ENCODE measurements around the gene AGAP1. TPM values are rescaled to one million over a fixed set of nuclear protein-coding genes. Genes with fewer than 3 reads are reported as not detected.

AGAP1 gene
- total RNA-seq, 1 donor from 2014 or later, result 43.9 TPM

DNA sequence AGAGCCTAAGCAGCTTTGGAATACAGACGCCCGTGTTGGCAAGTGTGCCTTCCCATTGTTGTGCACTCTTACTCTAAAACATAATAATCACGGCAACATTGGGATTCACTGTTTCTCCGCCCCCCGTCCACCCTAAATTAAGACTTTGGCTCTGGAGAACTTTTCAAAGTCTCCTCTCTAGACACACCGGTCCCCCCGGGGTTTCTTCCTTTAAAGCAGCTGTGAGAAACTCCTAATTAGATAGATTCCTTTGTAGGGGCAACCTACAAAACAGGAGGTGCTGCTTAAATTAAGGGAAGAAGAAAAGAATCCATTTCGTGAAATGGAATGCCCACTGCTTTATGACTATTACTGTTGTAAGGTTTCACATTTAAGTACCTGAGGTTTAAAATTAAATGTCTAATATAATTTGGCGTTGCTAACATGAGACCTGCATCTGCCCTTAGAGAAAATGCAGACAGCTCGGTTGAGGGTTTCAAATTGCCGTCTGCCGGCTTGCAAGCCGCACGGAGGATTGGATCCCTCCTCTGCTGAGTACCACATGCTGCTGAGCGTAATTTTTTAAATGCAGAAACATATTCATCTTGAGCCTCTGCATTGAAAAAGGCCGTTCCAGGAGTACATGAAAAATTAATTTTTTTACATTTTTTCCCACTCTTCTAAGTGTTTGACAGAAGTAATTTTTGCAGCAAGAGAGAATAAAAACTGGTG, 441.1 kb downstream of the AGAP1 start:
- Mint-ChIP-seq H3K4me1 (ENCODE audit: unreplicated experiment) (no peaks in the 10 kb centered on the region), H3K9me3 (ENCODE audit: unreplicated experiment) (no peaks in the 10 kb centered on the region), H3K4me3 (ENCODE audit: unreplicated experiment) (no peak overlapping the region), H3K27me3 (ENCODE audit: unreplicated experiment) (peaks cover 11% of the 10 kb centered on the region), H3K27ac (ENCODE audit: unreplicated experiment) (no peak overlapping the region), H3K36me3 (ENCODE audit: low read depth, unreplicated experiment) (peaks cover 28% of the 10 kb centered on the region)
- no peak for DNase-seq (ENCODE audit: low spot score)
- TF ChIP-seq, protein P1, sequence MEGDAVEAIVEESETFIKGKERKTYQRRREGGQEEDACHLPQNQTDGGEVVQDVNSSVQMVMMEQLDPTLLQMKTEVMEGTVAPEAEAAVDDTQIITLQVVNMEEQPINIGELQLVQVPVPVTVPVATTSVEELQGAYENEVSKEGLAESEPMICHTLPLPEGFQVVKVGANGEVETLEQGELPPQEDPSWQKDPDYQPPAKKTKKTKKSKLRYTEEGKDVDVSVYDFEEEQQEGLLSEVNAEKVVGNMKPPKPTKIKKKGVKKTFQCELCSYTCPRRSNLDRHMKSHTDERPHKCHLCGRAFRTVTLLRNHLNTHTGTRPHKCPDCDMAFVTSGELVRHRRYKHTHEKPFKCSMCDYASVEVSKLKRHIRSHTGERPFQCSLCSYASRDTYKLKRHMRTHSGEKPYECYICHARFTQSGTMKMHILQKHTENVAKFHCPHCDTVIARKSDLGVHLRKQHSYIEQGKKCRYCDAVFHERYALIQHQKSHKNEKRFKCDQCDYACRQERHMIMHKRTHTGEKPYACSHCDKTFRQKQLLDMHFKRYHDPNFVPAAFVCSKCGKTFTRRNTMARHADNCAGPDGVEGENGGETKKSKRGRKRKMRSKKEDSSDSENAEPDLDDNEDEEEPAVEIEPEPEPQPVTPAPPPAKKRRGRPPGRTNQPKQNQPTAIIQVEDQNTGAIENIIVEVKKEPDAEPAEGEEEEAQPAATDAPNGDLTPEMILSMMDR (IDR thresholded peaks at IDR 0.05; ENCODE audit: unreplicated experiment), result no peak

DNA sequence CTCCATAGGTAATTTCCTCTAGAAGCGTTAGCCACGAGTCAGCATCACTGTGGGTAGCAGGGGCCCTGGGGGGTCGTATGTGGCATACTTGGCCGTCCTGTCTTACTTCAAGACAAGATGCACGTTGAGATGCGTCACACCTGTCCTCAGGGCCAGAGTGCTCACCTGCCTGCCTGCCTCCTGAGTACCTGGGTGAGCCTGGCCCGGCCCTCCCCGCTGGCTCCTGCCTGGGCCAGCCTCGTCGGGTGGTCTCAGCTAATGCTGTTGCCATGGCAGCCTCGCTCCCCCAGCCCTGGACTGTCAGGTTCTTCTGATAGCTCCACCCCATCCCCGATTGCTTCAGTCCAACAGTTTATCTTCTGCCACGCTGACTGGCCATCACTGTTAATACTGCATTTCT, 441.9 kb downstream of the AGAP1 start:
- Mint-ChIP-seq H3K9me3 (ENCODE audit: unreplicated experiment) (no peaks in the 10 kb centered on the region), H3K4me3 (ENCODE audit: unreplicated experiment) (peak overlapping the region; percentile 6), H3K36me3 (ENCODE audit: low read depth, unreplicated experiment) (peaks cover 23% of the 10 kb centered on the region), H3K27me3 (ENCODE audit: unreplicated experiment) (peaks cover 12% of the 10 kb centered on the region), H3K27ac (ENCODE audit: unreplicated experiment) (no peak overlapping the region), H3K4me1 (ENCODE audit: unreplicated experiment) (no peaks in the 10 kb centered on the region)
- TF ChIP-seq, protein P1 (IDR thresholded peaks at IDR 0.05; ENCODE audit: unreplicated experiment), result no peak
- DNase-seq (ENCODE audit: low spot score), result no peak

- peak; percentile 21 for DNase-seq (ENCODE audit: low spot score)
- Mint-ChIP-seq H3K36me3 (ENCODE audit: low read depth, unreplicated experiment) (peaks cover 23% of the 10 kb centered on the region), H3K4me3 (ENCODE audit: unreplicated experiment) (no peak overlapping the region), H3K4me1 (ENCODE audit: unreplicated experiment) (no peaks in the 10 kb centered on the region), H3K27me3 (ENCODE audit: unreplicated experiment) (peaks cover 12% of the 10 kb centered on the region), H3K9me3 (ENCODE audit: unreplicated experiment) (no peaks in the 10 kb centered on the region), H3K27ac (ENCODE audit: unreplicated experiment) (no peak overlapping the region)
- TF ChIP-seq, protein P1 (IDR thresholded peaks at IDR 0.05; ENCODE audit: unreplicated experiment), result peak; percentile 87
These were observed 442.6 kb downstream of the AGAP1 start for GRCh38 chr2:235936493-235936892.

- Mint-ChIP-seq H3K9me3 (ENCODE audit: unreplicated experiment) (no peaks in the 10 kb centered on the region), H3K27me3 (ENCODE audit: unreplicated experiment) (peaks cover 13% of the 10 kb centered on the region), H3K4me3 (ENCODE audit: unreplicated experiment) (no peak overlapping the region), H3K36me3 (ENCODE audit: low read depth, unreplicated experiment) (peaks cover 26% of the 10 kb centered on the region), H3K27ac (ENCODE audit: unreplicated experiment) (no peak overlapping the region), H3K4me1 (ENCODE audit: unreplicated experiment) (no peaks in the 10 kb centered on the region)
- TF ChIP-seq, protein P1 (IDR thresholded peaks at IDR 0.05; ENCODE audit: unreplicated experiment), result no peak
- no peak for DNase-seq (ENCODE audit: low spot score)
These were observed 443.2 kb downstream of the AGAP1 start for GRCh38 chr2:235937087-235937486.

DNA sequence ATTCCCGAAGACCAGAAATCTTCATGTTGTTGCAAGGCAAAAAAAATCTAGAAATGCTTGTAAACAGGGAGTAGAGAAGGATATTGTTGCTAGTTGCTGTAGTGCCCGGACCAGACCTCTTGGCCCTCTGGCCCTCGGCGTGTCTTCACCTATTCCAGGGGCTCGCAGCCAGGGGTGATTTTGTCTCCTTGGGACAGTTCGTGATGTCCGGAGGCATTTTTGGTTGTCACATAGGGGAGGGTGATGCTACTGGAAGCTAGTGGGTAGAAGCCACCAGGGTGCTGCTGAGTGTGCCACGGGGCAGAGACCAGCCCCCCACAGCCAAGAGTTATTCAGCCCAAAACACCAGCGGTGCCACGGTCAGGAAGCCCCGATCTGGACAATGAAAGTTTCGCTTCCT, 443.7 kb downstream of the AGAP1 start:
- no peak overlapping the region for H3K27ac Mint-ChIP-seq (ENCODE audit: unreplicated experiment)
- no peak overlapping the region for H3K4me3 Mint-ChIP-seq (ENCODE audit: unreplicated experiment)
- no peaks in the 10 kb centered on the region for H3K4me1 Mint-ChIP-seq (ENCODE audit: unreplicated experiment)
- H3K9me3 Mint-ChIP-seq (ENCODE audit: unreplicated experiment), result no peaks in the 10 kb centered on the region
- H3K36me3 Mint-ChIP-seq (ENCODE audit: low read depth, unreplicated experiment), result peaks cover 25% of the 10 kb centered on the region
- TF ChIP-seq, protein P1 (IDR thresholded peaks at IDR 0.05; ENCODE audit: unreplicated experiment), result no peak
- H3K27me3 Mint-ChIP-seq (ENCODE audit: unreplicated experiment), result peaks cover 12% of the 10 kb centered on the region
- no peak for DNase-seq (ENCODE audit: low spot score)
